Right lobe of liver (tissue), 4 donors: ENCODE measurements around the gene COPG2.
"Not testable (repeated sequence)": the region's sequence is repeated elsewhere in the genome, so short reads cannot be mapped to it uniquely, and the experiment has no call there.

Source experiments
- CTCF ChIP-seq, 4 donors: fragments of 200-600 bp in 3 of 4; fragments of 450-650 bp in 1 of 4; IDR thresholded peaks; one replicate each; pipeline versions ENCODE4 v1.5.1 to v1.8.0; 2016 to 2022; ENCODE audit warnings: antibody characterized with exemption in 4 of 4, mild to moderate bottlenecking in 2 of 4
- POLR2A ChIP-seq: fragments of 450-650 bp; IDR thresholded peaks from one replicate; pipeline ENCODE4 v1.6.1; 2017; ENCODE audit warnings: antibody characterized with exemption, mild to moderate bottlenecking
- donor health status: DM: no; HTN: no; CAD: no.
- donor health status: DM: no; HTN: no; CAD: no.
- donor health status: DM: no; HTN: yes; CAD: no.

- not testable (repeated sequence) for TF ChIP-seq CTCF (IDR thresholded peaks at IDR 0.05); POLR2A
Observed at GRCh38 chr7:130541287-130541686, 127.3 kb downstream of the COPG2 start.
